Stimulated activated CD4-positive, alpha-beta T cell treated with anti-CD3 and anti-CD28 coated beads, TNF-alpha, amount 100 ng/mL, for 48 hours (primary cell): ENCODE data around the gene RAD50.
"Not testable (repeated sequence)": the region's sequence is repeated elsewhere in the genome, so short reads cannot be mapped to it uniquely, and the experiment has no call there.

Experiments used
- DNase-seq, 3 donors: peaks; one replicate each; pipeline ENCODE4 v3.0.0-alpha.2; 2020; ENCODE audit warnings: low read depth in 3 of 3

The RAD50 gene

DNA sequence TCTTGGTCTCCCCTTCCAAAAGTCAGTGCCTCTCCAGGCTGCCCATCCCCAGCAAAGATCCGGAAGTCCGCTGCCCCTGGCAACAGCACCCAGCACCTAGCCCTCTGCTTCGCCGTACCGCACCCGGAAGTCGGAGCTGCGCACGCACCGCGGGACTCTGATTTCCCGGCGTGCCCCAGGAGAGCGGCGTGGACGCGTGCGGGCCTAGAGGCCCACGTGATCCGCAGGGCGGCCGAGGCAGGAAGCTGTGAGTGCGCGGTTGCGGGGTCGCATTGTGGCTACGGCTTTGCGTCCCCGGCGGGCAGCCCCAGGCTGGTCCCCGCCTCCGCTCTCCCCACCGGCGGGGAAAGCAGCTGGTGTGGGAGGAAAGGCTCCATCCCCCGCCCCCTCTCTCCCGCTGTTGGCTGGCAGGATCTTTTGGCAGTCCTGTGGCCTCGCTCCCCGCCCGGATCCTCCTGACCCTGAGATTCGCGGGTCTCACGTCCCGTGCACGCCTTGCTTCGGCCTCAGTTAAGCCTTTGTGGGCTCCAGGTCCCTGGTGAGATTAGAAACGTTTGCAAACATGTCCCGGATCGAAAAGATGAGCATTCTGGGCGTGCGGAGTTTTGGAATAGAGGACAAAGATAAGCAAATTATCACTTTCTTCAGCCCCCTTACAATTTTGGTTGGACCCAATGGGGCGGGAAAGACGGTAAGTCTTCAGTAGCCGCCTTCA, at the start of gene RAD50:
Gene RAD50, plus strand, starts transcription at position 215 of the 715 bp plus-strand sequence. Its CDS starts 348 bp downstream, at position 563.
- DNase-seq = peak; percentile 87 to 90 (median 89)

DNA sequence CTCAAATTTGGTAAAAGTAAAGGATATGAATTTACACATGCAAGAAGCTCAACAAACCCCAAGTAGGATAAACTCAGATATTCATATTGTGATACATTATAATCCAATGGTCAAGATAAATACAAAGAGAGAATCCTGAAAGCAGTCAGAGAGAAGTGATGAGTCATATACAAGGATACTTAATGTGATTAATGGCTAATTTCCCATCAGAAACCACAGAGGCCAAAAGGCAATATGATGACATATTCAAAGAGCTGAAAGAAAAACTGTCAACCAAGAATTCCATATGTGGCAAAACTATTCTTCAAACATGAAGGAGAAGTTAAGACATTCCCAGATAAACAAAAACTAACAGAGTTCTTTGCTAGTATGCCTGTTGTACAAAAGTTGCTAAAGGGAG, 46.7 kb upstream of the RAD50 start:
- no peak for DNase-seq

DNA sequence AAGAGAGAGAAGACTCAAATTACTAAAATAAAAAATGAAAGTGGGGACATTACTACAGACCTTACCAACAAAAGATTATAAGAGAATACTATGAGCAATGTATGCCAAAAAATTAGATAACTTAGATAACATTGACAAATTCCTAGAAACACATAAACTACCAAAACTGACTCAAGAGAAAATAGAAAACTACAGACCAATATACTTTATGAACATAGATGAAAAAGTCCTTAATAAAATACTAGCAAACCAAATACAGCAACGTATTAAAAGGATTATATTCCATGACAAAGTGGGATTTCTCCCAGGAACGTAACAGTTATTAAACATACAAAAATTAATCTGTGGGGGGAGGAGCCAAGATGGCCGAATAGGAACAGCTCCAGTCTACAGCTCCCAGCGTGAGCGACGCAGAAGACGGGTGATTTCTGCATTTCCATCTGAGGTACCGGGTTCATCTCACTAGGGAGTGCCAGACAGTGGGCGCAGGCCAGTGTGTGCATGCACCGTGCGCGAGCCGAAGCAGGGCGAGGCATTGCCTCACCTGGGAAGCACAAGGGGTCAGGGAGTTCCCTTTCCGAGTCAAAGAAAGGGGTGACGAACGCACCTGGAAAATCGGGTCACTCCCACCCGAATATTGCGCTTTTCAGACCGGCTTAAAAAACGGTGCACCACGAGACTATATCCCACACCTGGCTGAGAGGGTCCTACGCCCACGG, 43.0 kb upstream of the RAD50 start:
- not testable (repeated sequence) for DNase-seq

DNA sequence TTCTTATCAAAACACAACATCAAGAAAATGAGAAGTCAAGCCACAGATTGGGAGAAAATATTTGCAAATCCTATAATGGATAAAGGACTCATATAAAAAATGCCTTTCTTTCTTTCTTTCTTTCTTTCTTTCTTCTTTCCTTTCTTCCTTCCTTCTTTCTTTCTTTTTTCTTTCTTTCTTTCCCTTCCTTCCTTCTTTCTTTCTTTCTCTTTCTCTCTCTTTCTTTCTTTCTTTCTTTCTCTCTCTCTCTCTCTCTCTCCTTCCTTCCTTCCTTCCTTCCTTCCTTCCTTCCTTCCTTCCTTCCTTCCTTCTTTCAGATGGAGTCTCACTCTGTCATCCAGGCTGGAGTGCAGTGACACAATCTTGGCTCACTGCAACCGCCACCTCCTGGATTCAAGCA, 34.7 kb upstream of the RAD50 start:
- not testable (repeated sequence) for DNase-seq

DNA sequence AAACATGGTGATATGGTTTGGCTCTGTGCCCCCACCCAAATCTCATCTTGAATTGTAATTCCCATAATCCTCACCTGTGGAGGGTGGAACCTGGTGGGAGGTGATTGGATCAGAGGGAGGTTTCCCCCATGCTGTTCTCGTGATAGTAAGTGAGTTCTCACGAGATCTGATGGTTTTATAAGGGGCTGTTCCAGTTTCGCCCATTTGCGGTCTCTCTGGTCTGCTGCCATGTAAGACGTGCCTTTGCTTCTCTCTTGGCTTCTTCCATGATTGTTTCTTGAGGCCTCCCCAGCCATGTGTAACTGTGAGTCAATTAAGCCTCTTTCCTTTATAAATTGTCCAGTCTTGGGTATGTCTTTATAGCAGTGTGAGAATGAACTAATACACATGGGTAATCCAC, 31.9 kb upstream of the RAD50 start:
- not testable (repeated sequence) for DNase-seq

DNA sequence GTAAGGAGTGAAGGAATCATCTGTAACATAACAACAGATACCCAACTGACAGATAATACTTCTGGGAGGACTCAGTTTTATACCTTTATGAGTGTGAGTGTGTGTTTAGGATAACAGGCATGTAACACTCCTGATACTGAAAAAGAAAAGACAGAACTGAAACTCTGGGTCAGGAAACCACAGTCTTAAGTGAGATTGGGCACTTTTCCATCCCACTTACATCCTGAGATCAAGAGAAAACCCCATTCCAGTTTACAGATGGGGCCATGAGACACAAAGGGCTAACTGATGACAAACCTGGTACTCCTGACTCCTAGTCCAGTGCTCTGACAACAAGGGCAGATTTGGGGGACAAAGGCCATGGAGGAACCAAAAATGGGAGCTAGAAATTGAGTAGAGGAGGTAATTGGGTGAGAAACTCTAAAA, 31.5 kb upstream of the RAD50 start:
- no peak for DNase-seq

DNA sequence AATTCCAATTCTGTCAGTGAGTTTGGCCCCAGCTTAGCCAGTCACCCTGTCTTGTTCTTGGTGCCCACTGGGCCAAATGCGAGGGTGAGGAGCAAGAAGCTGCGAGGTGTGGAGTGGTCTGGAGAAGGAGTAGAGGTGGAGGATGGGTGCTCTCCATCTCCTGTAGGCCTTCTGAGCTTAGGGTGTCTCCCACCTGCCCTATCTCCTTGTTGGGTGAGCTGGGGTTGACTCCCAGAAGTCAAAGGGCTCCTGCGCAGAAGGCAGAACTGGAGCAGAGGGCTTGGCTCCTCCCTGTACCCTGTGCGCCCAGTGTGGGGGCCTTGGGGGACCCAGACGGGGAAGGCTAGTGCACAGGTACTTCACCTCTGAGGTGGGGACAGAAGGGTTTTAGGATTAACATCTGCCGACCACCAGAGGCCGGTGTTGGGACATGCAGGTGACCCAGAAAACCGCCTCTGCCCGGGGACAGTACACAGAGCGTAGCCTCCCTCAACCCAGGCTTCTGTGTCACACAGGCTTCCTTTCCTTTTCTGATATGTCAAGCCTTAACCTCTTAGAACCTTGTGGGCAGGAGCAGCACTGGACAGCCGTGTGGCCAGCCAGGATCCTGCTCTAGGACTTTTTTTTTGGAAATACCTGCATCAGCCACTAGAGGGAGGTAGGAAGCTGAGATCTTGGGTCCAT, 30.3 kb upstream of the RAD50 start:
- DNase-seq = peak in 1 of 3 donors; percentile 41

DNA sequence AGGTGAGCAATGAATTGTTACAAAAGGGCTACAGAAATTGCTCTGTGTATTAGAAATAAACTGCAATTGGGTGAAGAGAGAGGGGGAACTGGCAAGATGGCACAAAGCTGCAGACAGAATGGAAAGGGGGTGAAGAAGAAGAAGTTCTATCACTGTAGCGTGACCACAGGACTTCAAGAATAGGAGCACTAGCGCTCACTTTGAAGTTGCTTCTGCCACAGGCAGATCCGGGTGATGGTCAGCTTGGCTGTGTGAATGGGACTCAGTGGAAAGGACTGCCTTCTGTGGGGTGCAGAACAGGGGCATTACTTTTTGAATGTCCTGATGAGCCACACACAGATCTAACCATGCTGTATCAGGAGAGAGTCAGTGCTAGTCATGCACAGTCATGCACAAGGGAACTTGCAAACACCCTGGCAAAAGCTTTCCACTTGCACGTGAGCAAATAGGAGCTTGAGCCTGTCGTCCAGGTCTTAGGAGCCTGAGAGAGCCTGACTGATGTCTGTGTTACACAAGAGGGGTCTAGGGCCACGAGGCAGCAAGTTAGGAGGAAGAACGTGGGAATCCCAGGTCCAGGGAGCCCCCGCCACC, 29.7 kb upstream of the RAD50 start:
- no peak for DNase-seq

DNA sequence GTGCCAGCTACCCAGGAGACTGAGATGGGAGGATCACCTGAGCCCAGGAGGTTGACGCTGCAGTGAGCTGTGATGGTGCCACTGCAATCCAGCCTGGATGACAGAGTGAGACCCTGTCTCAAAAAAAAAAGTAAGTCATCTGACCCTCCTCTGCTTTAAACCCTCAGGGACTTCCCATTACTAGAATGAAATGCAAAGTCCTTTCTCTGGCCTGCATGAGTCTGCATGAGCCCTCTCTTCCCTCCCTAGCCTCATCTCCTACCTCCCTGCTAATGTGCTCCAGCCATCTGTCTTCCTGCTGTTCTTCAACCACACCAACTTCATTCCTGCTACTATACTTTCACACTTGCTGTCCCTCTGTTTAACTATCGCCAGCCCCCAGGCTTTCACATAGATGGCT, 28.8 kb upstream of the RAD50 start:
- no peak for DNase-seq

DNA sequence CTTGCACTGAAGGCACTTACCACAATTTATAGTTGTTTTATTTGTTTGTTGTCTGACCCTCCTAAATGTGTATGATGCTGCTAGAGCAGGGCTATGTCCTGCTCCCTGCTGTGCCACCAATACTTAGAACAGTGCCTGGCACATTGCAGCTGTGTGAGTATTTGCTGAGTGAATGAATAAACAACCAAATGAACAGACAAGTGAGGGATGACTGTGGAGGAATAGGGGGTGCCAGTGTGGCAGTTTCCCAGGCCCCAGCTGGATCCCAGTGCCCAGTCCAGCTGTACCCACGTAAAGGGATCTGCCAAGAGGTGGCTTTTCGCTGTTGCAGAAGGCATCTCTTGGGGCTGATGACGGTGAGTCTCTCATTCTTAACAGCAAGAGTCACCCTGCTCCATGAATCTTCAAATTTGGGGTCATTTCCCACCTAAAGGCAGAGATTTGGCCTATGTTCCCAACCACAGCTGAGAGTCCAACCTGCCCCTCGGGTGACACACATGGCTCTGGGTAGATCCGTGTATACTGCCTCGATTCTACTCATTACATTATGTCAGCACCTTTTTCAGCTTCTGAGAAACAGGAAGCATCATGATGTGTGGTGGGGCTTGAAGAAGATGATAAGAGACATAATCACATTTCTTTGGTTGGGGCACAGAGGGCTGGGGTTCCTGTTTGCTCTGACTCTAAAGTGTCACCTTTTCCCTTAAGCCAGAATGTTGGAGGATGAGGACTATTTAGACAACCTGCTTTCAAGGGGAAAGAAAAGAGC, 27.7 kb upstream of the RAD50 start:
- no peak for DNase-seq

DNA sequence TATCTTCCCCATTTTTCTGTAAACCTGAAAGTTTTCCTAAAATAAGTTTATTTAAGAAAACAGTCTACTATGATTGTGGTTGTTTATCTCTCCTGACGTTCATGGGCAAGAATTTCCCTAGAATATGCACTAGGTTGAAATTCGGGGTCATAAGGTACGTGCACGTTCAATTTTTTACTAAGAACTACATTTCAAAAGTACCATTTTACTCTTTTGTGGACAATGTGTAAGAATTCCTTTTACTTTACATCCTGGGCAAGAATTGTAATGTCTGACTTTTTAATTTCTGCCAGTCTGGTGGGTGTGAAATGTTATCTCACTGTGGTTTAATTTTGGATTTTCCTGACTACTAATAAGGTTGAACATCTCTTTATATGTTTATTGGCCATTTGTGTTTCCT, 25.8 kb upstream of the RAD50 start:
- DNase-seq = no peak

DNA sequence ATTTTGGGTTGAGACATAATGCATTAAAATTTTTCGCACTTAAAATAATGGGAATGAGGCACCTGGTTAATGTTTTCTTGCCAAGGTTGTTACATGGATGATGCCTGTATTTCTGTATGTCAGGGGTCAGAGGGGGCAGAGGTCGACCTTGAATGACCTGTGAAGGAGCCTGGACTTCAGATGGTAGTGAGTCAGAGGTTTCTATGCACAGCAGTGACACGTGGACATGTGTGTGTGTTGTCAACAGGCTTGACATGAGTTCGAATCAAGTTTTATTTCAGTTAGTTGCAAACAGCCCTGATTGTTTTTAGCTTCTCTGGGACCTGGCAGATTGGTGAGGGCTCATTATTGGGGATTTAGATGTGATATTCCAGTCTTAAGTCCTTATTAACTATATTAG, 17.1 kb upstream of the RAD50 start:
- no peak for DNase-seq

DNA sequence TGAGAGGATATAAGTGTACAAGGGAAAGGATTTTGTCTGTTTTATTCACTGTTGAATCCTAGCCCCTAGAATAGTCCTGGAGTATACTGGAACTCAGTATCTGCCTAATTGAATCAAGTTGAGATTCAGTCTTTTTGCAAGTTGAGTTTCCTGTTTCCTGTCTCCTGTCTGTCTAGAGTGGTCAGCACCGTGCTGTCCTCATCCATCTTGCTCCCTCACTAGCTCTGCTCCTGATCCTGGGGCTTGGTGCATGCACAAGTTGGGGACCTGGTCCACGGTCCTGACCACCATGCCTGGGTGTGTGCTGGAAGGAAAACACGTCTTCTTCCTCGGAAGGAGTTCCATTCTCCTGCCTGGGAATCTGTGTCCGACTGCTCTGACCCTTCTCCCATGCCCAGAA, 16.6 kb upstream of the RAD50 start:
- DNase-seq = no peak

DNA sequence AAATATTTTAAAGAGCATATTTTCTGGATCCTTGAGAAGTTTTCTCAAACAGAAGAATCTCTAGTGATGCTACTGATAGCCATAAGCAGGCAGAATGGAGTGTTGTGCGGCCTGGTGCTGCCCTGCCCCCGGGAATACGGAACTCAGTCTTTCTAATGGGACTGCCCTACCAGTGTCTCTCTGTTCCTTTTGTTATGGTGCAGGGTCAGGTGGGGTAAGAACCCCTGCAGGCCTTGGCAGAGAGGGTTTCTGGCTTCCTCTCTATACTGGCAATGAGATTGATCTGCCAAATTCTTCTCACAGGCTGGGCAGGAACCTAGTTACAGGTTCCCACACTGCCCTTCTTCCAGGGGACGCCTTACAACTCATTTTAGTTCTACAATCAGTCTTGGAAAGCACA, 16.0 kb upstream of the RAD50 start:
- DNase-seq = no peak

DNA sequence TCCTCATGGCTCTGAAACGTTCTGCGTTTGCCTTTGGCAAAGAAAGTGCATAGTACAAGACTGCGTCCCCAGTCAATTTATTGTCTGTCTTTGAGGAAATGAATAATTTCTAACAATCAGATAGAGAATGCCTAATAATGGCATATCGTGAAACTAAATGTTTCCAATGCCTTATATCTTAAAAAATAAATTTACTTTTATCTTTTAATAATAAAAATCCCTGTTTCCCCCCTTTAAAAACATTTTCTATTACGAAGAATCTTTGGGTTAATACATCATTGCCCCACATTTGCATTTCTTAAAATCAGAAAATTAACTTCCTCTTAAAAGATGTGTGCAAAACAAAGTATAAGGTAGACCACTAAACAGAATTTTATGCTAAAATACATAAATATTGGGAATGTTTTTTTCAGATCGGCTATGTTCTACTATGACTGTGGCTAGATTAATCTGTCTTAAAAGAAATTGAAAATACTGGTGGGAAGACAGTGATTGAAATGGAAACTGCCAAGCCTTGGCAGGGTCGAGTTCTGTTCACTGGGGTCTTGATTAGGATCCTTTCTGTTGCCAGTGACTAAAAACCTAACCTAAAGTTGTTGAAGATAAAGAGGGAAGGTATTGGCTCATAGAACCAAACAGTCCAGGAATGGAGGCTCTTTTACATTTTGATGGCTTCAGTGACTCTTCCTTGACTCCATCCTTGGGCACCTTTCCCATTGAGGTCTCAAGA, 13.1 kb upstream of the RAD50 start, which contains the start of gene IL5:
Gene IL5, minus strand, starts transcription at position 51 of the 730 bp plus-strand sequence. Its CDS starts 44 bp downstream, at position 7.
- DNase-seq = no peak

DNA sequence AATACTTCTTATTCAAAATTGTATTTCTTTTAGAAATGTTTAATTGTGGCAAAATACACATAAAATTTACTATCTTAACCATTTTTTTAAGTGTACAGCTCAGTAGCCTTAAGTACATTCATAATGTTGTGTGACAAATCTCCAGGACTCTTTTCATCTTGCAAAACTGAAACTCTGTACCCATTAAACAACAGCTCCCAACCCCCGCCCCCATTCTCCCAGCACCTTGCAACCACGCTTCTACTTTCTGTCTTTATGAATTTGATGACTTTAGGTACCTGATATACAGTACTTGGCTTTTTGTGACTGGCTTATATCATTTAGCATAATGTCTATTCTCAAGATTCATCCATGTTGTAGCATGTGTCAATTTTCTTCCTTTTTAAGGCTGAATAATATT, 10.7 kb upstream of the RAD50 start:
- DNase-seq = peak; percentile 31 to 65 (median 59)

DNA sequence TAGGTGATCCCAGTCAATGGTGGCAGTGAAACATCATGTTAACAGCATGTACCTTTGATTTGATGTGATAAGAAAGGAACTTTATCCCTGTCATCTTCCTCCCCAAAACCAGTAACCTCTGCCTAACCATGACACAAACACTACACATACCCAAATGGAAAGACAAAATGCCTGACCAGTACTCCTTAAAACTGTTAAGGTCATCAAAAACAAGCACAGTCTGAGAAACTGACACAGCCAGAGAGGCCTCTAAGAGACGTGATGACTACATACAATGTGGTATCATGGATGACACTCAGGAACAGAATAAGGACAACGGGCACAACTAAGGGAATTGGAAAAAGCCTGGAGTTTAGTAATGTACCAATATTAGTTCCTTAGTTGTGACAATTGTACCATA, 9.5 kb upstream of the RAD50 start:
- DNase-seq = no peak

DNA sequence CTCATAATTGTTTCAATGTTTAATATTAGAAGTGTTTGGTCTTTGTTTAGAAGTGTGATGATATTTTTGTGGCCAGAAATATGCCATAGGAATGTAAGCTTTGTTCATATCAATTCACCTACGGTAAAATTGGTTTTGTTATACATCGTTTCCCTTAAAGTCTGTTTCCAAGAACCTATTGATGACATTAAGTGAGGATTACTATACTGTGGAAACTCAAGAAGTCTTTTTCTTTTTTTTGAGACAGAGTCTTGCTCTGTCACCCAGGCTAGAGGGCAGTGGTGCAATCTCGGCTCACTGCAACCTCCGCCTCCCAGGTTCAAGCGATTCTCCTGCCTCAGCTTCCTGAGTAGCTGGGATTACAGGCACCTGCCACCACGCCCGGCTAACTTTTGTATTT, 7.9 kb upstream of the RAD50 start:
- not testable (repeated sequence) for DNase-seq

DNA sequence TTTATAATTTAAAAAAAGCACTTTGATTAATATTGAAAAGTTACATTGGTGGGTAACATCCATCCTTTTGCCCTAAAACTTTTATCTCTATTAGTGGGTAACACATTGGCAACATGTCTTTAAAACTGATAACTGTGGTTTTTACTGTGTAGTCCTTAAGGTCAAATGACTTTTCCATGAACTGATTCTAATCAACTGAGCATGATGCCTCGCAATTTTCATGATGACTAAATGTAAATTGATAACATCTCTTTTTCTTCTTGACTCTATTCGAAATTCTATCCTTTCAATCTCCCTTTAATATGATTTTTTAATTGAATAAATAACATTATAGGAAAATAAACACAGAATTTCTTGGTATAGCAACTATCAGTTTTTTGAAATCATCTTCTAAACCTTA, 7.2 kb upstream of the RAD50 start:
- no peak for DNase-seq

DNA sequence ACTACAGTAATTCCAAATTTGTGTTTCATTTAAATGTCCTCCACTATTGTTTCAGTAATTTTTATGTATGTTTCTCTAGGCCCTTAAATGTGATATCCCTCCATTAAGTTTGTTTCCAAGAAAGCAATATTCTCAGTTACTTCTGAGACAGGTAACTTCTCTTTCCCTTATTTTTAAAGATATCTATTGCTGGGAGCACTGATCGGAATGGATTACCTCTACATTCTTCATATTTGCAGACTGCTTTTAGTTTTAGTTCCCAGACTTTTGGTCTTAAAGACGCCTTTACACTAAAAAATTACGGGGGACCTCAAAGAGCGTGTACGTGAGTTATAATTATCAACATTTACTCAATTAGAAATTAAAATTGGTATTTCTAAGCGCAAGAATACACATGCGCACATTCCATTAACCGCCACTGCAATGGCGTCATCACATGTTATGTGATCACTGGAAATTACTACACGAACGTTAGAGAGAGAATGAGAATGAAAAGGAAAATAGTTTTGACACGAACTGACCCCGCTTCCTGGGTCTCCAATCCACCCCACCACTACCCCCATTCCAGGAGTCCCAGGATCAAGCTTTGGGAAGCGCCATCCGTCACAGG, 519 bp upstream of the RAD50 start:
- no peak for DNase-seq
